ENCODE results near the gene KIF3C. TPM values are rescaled to one million over a fixed set of nuclear protein-coding genes. Genes with fewer than 3 reads are reported as not detected.
A peak's percentile ranks its signal among the peaks of the same experiment; 100 is the strongest.

The KIF3C gene
- total RNA-seq, 4 donors from 2014 or later = 9.9 to 13.8 (median 11.7) TPM

- intact Hi-C loops (cut with DNase I) = no loop called here
- peaks cover 7 to 13% of the 10 kb centered on the region in 2 donors for H3K4me1 ChIP-seq
- H3K9me3 ChIP-seq = no peaks in the 10 kb centered on the region
- H3K4me3 ChIP-seq (replicated peaks in 1 of 3) = no peak overlapping the region
- no peak for TF ChIP-seq CTCF (IDR thresholded peaks at IDR 0.05)
- TF ChIP-seq POLR2A (IDR thresholded peaks at IDR 0.05) = no peak
- 91 to 95% methylated on average over 3 of the region's 3 CpGs for WGBS, 2 donors
- DNase-seq = no peak
- H3K27ac ChIP-seq = no peak overlapping the region
- H3K27me3 ChIP-seq = no peaks in the 10 kb centered on the region
- H3K36me3 ChIP-seq = no peaks in the 10 kb centered on the region
Observed at GRCh38 chr2:25977768-25978167, 4.5 kb downstream of the KIF3C start.

- H3K4me1 ChIP-seq = peaks cover 7 to 11% of the 10 kb centered on the region in 2 donors
Observed at GRCh38 chr2:25976983-25977741, 5.1 kb downstream of the KIF3C start.

GRCh38 chr2:25972049-25972823, 10.1 kb downstream of the KIF3C start:
- no peak overlapping the region for H3K4me3 ChIP-seq (replicated peaks in 1 of 3)
- H3K4me1 ChIP-seq = peaks cover 3 to 16% of the 10 kb centered on the region in 2 donors
- H3K9me3 ChIP-seq = no peaks in the 10 kb centered on the region
- intact Hi-C loops (cut with DNase I) = no loop called here
- DNase-seq = peak; percentile 37 to 41
- no peak for TF ChIP-seq CTCF (IDR thresholded peaks at IDR 0.05)
- no peak for TF ChIP-seq POLR2A (IDR thresholded peaks at IDR 0.05)
- no peaks in the 10 kb centered on the region for H3K36me3 ChIP-seq
- no peak overlapping the region for H3K27ac ChIP-seq
- WGBS, 2 donors = 66 to 79% methylated on average over 7 of the region's 7 CpGs
- no peaks in the 10 kb centered on the region for H3K27me3 ChIP-seq

More at GRCh38 chr2:25976983-25977741, 5.1 kb downstream of the KIF3C start:
- no peaks in the 10 kb centered on the region for H3K36me3 ChIP-seq
- H3K27ac ChIP-seq = no peak overlapping the region
- intact Hi-C loops (cut with DNase I) = no loop called here
- no peaks in the 10 kb centered on the region for H3K27me3 ChIP-seq
- 82 to 84% methylated on average over 6 of the region's 6 CpGs for WGBS, 2 donors
- H3K9me3 ChIP-seq = no peaks in the 10 kb centered on the region
- H3K4me3 ChIP-seq (replicated peaks in 1 of 3) = no peak overlapping the region
- no peak for DNase-seq
- TF ChIP-seq POLR2A (IDR thresholded peaks at IDR 0.05) (no peak), CTCF (IDR thresholded peaks at IDR 0.05) (no peak)

GRCh38 chr2:25971596-25971995, 10.7 kb downstream of the KIF3C start:
- whole genome bisulfite sequencing, 2 donors = 79% methylated on average over 3 of the region's 3 CpGs
- Histone ChIP-seq H3K36me3 (no peaks in the 10 kb centered on the region), H3K4me3 (replicated peaks in 1 of 3) (no peak overlapping the region), H3K4me1 (peaks cover 10 to 23% of the 10 kb centered on the region in 2 donors), H3K27me3 (no peaks in the 10 kb centered on the region), H3K9me3 (no peaks in the 10 kb centered on the region), H3K27ac (no peak overlapping the region)
- DNase-seq = no peak
- intact Hi-C loops (cut with DNase I) = no loop called here
- no peak for TF ChIP-seq POLR2A (IDR thresholded peaks at IDR 0.05)
- TF ChIP-seq CTCF (IDR thresholded peaks at IDR 0.05) = no peak

Data from thyroid gland (tissue), 4 donors.